GM21526 (cell line): ENCODE results near the gene B3GNT2.

Experiments used
- ATAC-seq: cut with Tn5 transposase; IDR thresholded peaks from one replicate; pipeline ENCODE4 v1.9.1; 2021; ENCODE audit warnings: moderate library complexity; ENCODE audit not compliant: unreplicated experiment, low FRiP score

The B3GNT2 gene

GRCh38 chr2:62202729-62203128 lies 6.8 kb downstream of the B3GNT2 start:
- ATAC-seq = no peak

- ATAC-seq = no peak
Measured at GRCh38 chr2:62203459-62203858, 7.5 kb downstream of the B3GNT2 start.

GRCh38 chr2:62204998-62205496 lies 9.1 kb downstream of the B3GNT2 start:
- no peak for ATAC-seq

GRCh38 chr2:62205554-62205953 lies 9.6 kb downstream of the B3GNT2 start:
- ATAC-seq = no peak

GRCh38 chr2:62206024-62206423 lies 10.1 kb downstream of the B3GNT2 start:
- no peak for ATAC-seq

- no peak for ATAC-seq
Measured at GRCh38 chr2:62207491-62207890, 11.6 kb downstream of the B3GNT2 start.

- no peak for ATAC-seq
Measured at GRCh38 chr2:62208074-62208757, 12.3 kb downstream of the B3GNT2 start.

- no peak for ATAC-seq
Measured at GRCh38 chr2:62208758-62209114, 12.8 kb downstream of the B3GNT2 start.

GRCh38 chr2:62209427-62209991 lies 13.6 kb downstream of the B3GNT2 start:
- ATAC-seq = no peak

- no peak for ATAC-seq
Measured at GRCh38 chr2:62215306-62216064, 19.6 kb downstream of the B3GNT2 start.

GRCh38 chr2:62216113-62216512 lies 20.2 kb downstream of the B3GNT2 start:
- no peak for ATAC-seq

- ATAC-seq = no peak
Measured at GRCh38 chr2:62216616-62217015, 20.7 kb downstream of the B3GNT2 start.

GRCh38 chr2:62217421-62217820 lies 21.5 kb downstream of the B3GNT2 start:
- no peak for ATAC-seq

GRCh38 chr2:62217970-62218369 lies 22.1 kb downstream of the B3GNT2 start:
- no peak for ATAC-seq

GRCh38 chr2:62219407-62220159 lies 23.7 kb downstream of the B3GNT2 start:
- no peak for ATAC-seq

- ATAC-seq = no peak
Measured at GRCh38 chr2:62221141-62221540, 25.2 kb downstream of the B3GNT2 start.

GRCh38 chr2:62222171-62222570 lies 26.3 kb downstream of the B3GNT2 start:
- no peak for ATAC-seq

GRCh38 chr2:62222674-62223073 lies 26.8 kb downstream of the B3GNT2 start:
- ATAC-seq = no peak

GRCh38 chr2:62224976-62225375 lies 29.1 kb downstream of the B3GNT2 start:
- no peak for ATAC-seq

GRCh38 chr2:62227386-62228075 lies 31.6 kb downstream of the B3GNT2 start:
- no peak for ATAC-seq
